ENCODE measurements around the gene OPCML.

Gene OPCML

GRCh38 chr11:132792341-132793140, 739.8 kb downstream of the OPCML start:
- H3K4me3 ChIP-seq (ENCODE audit: severe bottlenecking) = no peak overlapping the region
- ATAC-seq (ENCODE audit: low read depth) (no peak), DNase-seq (ENCODE audit: low spot score) (no peak)
- H3K27me3 ChIP-seq (ENCODE audit: insufficient read depth, poor library complexity, severe bottlenecking) = peaks cover 4% of the 10 kb centered on the region
- no peak for TF ChIP-seq CTCF (IDR thresholded peaks at IDR 0.05; ENCODE audit: poor library complexity, severe bottlenecking)
- H3K36me3 ChIP-seq (ENCODE audit: low read depth) = no peaks in the 10 kb centered on the region
- no peaks in the 10 kb centered on the region for H3K9me3 ChIP-seq (ENCODE audit: severe bottlenecking)
- H3K4me1 ChIP-seq (ENCODE audit: insufficient read depth, poor library complexity, severe bottlenecking) = no peaks in the 10 kb centered on the region
- H3K27ac ChIP-seq (ENCODE audit: poor library complexity, severe bottlenecking) = no peak overlapping the region

GRCh38 chr11:132790971-132791370, 741.3 kb downstream of the OPCML start:
- no peak overlapping the region for H3K27ac ChIP-seq (ENCODE audit: poor library complexity, severe bottlenecking)
- TF ChIP-seq CTCF (IDR thresholded peaks at IDR 0.05; ENCODE audit: poor library complexity, severe bottlenecking) = no peak
- no peak overlapping the region for H3K4me3 ChIP-seq (ENCODE audit: severe bottlenecking)
- H3K9me3 ChIP-seq (ENCODE audit: severe bottlenecking) = no peaks in the 10 kb centered on the region
- no peaks in the 10 kb centered on the region for H3K4me1 ChIP-seq (ENCODE audit: insufficient read depth, poor library complexity, severe bottlenecking)
- H3K36me3 ChIP-seq (ENCODE audit: low read depth) = no peaks in the 10 kb centered on the region
- ATAC-seq (ENCODE audit: low read depth) (no peak), DNase-seq (ENCODE audit: low spot score) (no peak)
- H3K27me3 ChIP-seq (ENCODE audit: insufficient read depth, poor library complexity, severe bottlenecking) = peaks cover 4% of the 10 kb centered on the region

GRCh38 chr11:132790466-132790865, 741.8 kb downstream of the OPCML start:
- H3K36me3 ChIP-seq (ENCODE audit: low read depth) = no peaks in the 10 kb centered on the region
- no peak overlapping the region for H3K27ac ChIP-seq (ENCODE audit: poor library complexity, severe bottlenecking)
- ATAC-seq (ENCODE audit: low read depth) (no peak), DNase-seq (ENCODE audit: low spot score) (no peak)
- TF ChIP-seq CTCF (IDR thresholded peaks at IDR 0.05; ENCODE audit: poor library complexity, severe bottlenecking) = no peak
- no peaks in the 10 kb centered on the region for H3K4me1 ChIP-seq (ENCODE audit: insufficient read depth, poor library complexity, severe bottlenecking)
- no peaks in the 10 kb centered on the region for H3K9me3 ChIP-seq (ENCODE audit: severe bottlenecking)
- H3K4me3 ChIP-seq (ENCODE audit: severe bottlenecking) = no peak overlapping the region
- H3K27me3 ChIP-seq (ENCODE audit: insufficient read depth, poor library complexity, severe bottlenecking) = peaks cover 4% of the 10 kb centered on the region

GRCh38 chr11:132788816-132789325, 743.4 kb downstream of the OPCML start:
- no peaks in the 10 kb centered on the region for H3K36me3 ChIP-seq (ENCODE audit: low read depth)
- TF ChIP-seq CTCF (IDR thresholded peaks at IDR 0.05; ENCODE audit: poor library complexity, severe bottlenecking) = no peak

GRCh38 chr11:132785878-132786277, 746.4 kb downstream of the OPCML start:
- Histone ChIP-seq H3K4me1 (ENCODE audit: insufficient read depth, poor library complexity, severe bottlenecking) (no peaks in the 10 kb centered on the region), H3K27me3 (ENCODE audit: insufficient read depth, poor library complexity, severe bottlenecking) (peaks cover 4% of the 10 kb centered on the region), H3K9me3 (ENCODE audit: severe bottlenecking) (no peaks in the 10 kb centered on the region), H3K36me3 (ENCODE audit: low read depth) (no peaks in the 10 kb centered on the region), H3K27ac (ENCODE audit: poor library complexity, severe bottlenecking) (no peak overlapping the region), H3K4me3 (ENCODE audit: severe bottlenecking) (no peak overlapping the region)
- TF ChIP-seq CTCF (IDR thresholded peaks at IDR 0.05; ENCODE audit: poor library complexity, severe bottlenecking) = no peak
- DNase-seq (ENCODE audit: low spot score) = no peak
- no peak for ATAC-seq (ENCODE audit: low read depth)

More at GRCh38 chr11:132788816-132789325, 743.4 kb downstream of the OPCML start:
- Histone ChIP-seq H3K27ac (ENCODE audit: poor library complexity, severe bottlenecking) (no peak overlapping the region), H3K4me3 (ENCODE audit: severe bottlenecking) (no peak overlapping the region), H3K27me3 (ENCODE audit: insufficient read depth, poor library complexity, severe bottlenecking) (peaks cover 4% of the 10 kb centered on the region), H3K9me3 (ENCODE audit: severe bottlenecking) (no peaks in the 10 kb centered on the region), H3K4me1 (ENCODE audit: insufficient read depth, poor library complexity, severe bottlenecking) (no peaks in the 10 kb centered on the region)
- DNase-seq (ENCODE audit: low spot score) (no peak), ATAC-seq (ENCODE audit: low read depth) (no peak)
